ENCODE measurements around the gene RBX1.
A peak's percentile ranks its signal among the peaks of the same experiment; 100 is the strongest.

The RBX1 gene

DNA sequence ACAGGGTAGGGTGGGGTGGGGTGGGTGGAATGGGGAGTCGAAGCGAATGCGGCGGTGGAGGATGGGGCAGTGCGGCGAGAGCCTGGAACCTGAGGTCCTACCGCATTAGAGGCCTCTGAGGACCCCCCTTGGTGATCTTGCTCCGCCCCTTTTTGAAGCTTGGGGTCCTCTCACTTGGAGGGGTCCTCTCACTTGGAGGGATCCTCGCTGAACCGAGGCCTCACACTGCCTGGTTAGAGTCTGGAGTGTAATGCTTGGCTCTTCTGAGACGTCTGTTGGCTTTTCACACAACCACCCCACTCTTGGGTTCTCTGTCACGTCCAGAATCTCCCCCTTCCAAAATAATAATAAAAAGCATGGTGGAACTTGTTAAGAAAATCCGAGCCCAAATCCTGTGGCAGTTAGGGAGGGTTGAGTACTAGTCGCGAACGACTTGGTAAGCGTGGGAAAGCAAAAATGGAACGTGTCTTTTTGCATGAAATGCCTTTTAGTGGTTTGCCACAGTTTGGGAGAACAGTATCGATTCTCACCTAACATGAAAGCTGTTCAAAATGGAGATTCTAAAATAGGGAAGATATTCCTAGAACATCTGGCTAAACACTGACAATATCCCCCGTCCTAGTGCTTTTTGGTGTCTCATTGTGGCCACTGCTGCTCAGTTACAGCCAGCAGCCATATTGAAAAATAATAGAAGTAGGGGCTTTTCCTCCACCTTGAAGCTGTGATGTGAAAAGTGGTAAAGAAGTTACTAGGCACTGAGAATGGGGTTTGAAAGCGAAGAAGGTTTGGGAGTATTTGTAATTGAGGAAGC, 822 bp downstream of the RBX1 start:
- peaks cover 11% of the 10 kb centered on the region for H3K36me3 ChIP-seq (ENCODE audit: insufficient read depth, low read length)
- H3K27ac ChIP-seq (ENCODE audit: low read depth, low read length) = peak overlapping the region; percentile 90
- H3K27me3 ChIP-seq (ENCODE audit: control insufficient read depth in 1 of 2, insufficient read depth in 2 of 2, low read length in 2 of 2) = no peaks in the 10 kb centered on the region
- H3K9me3 ChIP-seq (ENCODE audit: low read length) = no peaks in the 10 kb centered on the region
- H3K4me1 ChIP-seq (ENCODE audit: insufficient read depth, low read length) = peaks cover 16% of the 10 kb centered on the region
- peak overlapping the region; percentile 91 for H3K9ac ChIP-seq (ENCODE audit: low read length)
- peak overlapping the region; percentile 67 to 81 for H3K4me3 ChIP-seq (ENCODE audit: low read depth in 1 of 2, low read length in 2 of 2)

- Histone ChIP-seq H3K4me3 (ENCODE audit: low read depth in 1 of 2, low read length in 2 of 2) (no peak overlapping the region), H3K4me1 (ENCODE audit: insufficient read depth, low read length) (peaks cover 16% of the 10 kb centered on the region), H3K9ac (ENCODE audit: low read length) (no peak overlapping the region), H3K27me3 (ENCODE audit: control insufficient read depth in 1 of 2, insufficient read depth in 2 of 2, low read length in 2 of 2) (no peaks in the 10 kb centered on the region), H3K27ac (ENCODE audit: low read depth, low read length) (no peak overlapping the region), H3K36me3 (ENCODE audit: insufficient read depth, low read length) (peaks cover 11% of the 10 kb centered on the region), H3K9me3 (ENCODE audit: low read length) (no peaks in the 10 kb centered on the region)
Measured at GRCh38 chr22:40953471-40953870, 2.3 kb downstream of the RBX1 start.

- peaks cover 11% of the 10 kb centered on the region for H3K36me3 ChIP-seq (ENCODE audit: insufficient read depth, low read length)
- no peak overlapping the region for H3K9ac ChIP-seq (ENCODE audit: low read length)
- H3K4me1 ChIP-seq (ENCODE audit: insufficient read depth, low read length) = peaks cover 16% of the 10 kb centered on the region
- H3K9me3 ChIP-seq (ENCODE audit: low read length) = no peaks in the 10 kb centered on the region
- no peak overlapping the region for H3K27ac ChIP-seq (ENCODE audit: low read depth, low read length)
- no peaks in the 10 kb centered on the region for H3K27me3 ChIP-seq (ENCODE audit: control insufficient read depth in 1 of 2, insufficient read depth in 2 of 2, low read length in 2 of 2)
- no peak overlapping the region for H3K4me3 ChIP-seq (ENCODE audit: low read depth in 1 of 2, low read length in 2 of 2)
Measured at GRCh38 chr22:40954113-40954512, 2.9 kb downstream of the RBX1 start.

DNA sequence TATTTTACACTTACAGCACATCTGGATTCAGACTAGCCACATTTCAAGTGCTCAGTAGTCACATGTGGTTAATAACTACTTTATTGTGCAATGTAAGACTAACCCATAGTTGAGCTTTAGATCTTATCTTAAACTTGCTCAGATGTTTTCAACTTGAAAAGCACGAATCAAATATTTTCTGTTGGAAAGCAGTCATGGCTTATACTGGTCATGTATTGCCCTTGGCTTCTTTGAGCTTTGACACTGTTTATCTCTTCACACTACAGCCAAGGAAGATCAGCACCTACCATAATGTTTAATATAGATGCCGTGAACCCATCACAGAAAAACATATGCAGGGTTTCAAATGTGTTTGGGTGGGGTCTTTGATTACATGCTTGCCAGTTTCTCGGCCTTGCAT, 4.4 kb downstream of the RBX1 start:
- Histone ChIP-seq H3K36me3 (ENCODE audit: insufficient read depth, low read length) (peaks cover 11% of the 10 kb centered on the region), H3K4me1 (ENCODE audit: insufficient read depth, low read length) (peaks cover 16% of the 10 kb centered on the region)

GRCh38 chr22:40957601-40958000, 6.4 kb downstream of the RBX1 start:
- Histone ChIP-seq H3K27ac (ENCODE audit: low read depth, low read length) (no peak overlapping the region), H3K4me1 (ENCODE audit: insufficient read depth, low read length) (peaks cover 12% of the 10 kb centered on the region), H3K9ac (ENCODE audit: low read length) (no peak overlapping the region), H3K4me3 (ENCODE audit: low read depth in 1 of 2, low read length in 2 of 2) (no peak overlapping the region), H3K9me3 (ENCODE audit: low read length) (no peaks in the 10 kb centered on the region), H3K36me3 (ENCODE audit: insufficient read depth, low read length) (peaks cover 15% of the 10 kb centered on the region), H3K27me3 (ENCODE audit: control insufficient read depth in 1 of 2, insufficient read depth in 2 of 2, low read length in 2 of 2) (no peaks in the 10 kb centered on the region)

More for the DNA sequence above, 4.4 kb downstream of the RBX1 start:
- H3K9me3 ChIP-seq (ENCODE audit: low read length) = no peaks in the 10 kb centered on the region
- H3K4me3 ChIP-seq (ENCODE audit: low read depth in 1 of 2, low read length in 2 of 2) = no peak overlapping the region
- H3K27me3 ChIP-seq (ENCODE audit: control insufficient read depth in 1 of 2, insufficient read depth in 2 of 2, low read length in 2 of 2) = no peaks in the 10 kb centered on the region
- no peak overlapping the region for H3K27ac ChIP-seq (ENCODE audit: low read depth, low read length)
- H3K9ac ChIP-seq (ENCODE audit: low read length) = no peak overlapping the region

GRCh38 chr22:40958299-40958698, 7.1 kb downstream of the RBX1 start:
- Histone ChIP-seq H3K27ac (ENCODE audit: low read depth, low read length) (no peak overlapping the region), H3K36me3 (ENCODE audit: insufficient read depth, low read length) (peaks cover 15% of the 10 kb centered on the region), H3K4me1 (ENCODE audit: insufficient read depth, low read length) (peaks cover 5% of the 10 kb centered on the region), H3K4me3 (ENCODE audit: low read depth in 1 of 2, low read length in 2 of 2) (no peak overlapping the region), H3K27me3 (ENCODE audit: control insufficient read depth in 1 of 2, insufficient read depth in 2 of 2, low read length in 2 of 2) (no peaks in the 10 kb centered on the region), H3K9ac (ENCODE audit: low read length) (no peak overlapping the region), H3K9me3 (ENCODE audit: low read length) (no peaks in the 10 kb centered on the region)

DNA sequence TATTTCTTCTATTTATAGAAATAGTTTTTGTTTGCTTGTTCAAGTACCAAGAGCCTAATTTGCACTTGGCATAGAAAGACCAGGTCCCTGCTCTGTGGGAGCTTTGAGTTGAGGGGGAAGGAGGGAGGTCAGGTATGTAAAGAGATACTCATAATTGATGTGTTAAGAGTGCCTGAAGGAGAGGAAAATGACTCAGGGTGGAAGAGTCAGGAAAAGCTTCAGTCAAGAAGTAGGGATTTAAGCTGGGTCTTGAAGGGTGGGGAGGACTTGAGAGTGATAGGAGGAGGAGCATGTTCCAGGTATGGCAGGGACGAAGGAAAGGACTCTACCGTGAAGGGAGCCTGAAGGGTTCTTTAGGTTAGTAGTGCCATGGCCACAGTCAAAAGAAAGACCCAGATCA, 9.0 kb downstream of the RBX1 start:
- Histone ChIP-seq H3K4me1 (ENCODE audit: insufficient read depth, low read length) (no peaks in the 10 kb centered on the region), H3K4me3 (ENCODE audit: low read depth in 1 of 2, low read length in 2 of 2) (no peak overlapping the region), H3K9me3 (ENCODE audit: low read length) (no peaks in the 10 kb centered on the region), H3K9ac (ENCODE audit: low read length) (no peak overlapping the region), H3K36me3 (ENCODE audit: insufficient read depth, low read length) (peaks cover 20% of the 10 kb centered on the region), H3K27me3 (ENCODE audit: control insufficient read depth in 1 of 2, insufficient read depth in 2 of 2, low read length in 2 of 2) (no peaks in the 10 kb centered on the region), H3K27ac (ENCODE audit: low read depth, low read length) (no peak overlapping the region)

DNA sequence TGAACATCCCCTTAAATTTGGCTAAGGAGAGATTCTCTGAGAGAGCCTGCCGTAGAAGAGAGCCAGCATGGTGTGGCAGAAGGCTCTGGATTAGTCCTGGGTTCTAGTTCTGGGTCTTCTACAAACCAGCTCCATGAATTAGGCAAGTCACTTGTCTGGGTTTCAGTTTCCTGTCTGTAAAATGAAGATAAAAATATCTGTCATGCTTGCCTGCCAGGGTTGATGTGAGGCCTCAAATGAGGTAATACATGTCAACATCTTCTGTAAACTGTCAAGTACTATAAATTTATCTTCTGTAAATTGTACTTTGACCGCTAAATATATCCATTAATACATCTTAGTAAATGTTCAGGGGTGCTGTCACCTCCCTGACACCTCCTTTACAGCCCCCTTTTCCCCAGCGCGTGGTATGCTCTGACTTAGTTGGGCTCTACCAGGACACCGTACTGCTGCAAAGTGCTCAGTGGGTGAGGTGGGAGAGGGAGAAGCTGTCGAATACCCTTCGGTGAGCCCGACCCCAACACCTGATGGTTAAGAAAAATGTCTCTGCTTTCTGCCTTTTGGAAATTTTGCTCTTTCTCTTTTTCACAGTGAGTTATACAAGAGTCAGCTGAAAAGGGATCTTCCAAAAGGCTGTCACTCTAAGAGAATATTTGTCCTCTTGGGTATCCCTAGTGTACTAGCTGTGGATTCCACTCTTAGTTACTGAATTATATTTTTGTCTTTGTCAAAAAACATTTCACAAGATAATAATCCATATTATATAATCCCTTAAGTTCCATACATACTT, 15.0 kb downstream of the RBX1 start:
- no peak overlapping the region for H3K4me3 ChIP-seq (ENCODE audit: low read depth in 1 of 2, low read length in 2 of 2)
- H3K27me3 ChIP-seq (ENCODE audit: control insufficient read depth in 1 of 2, insufficient read depth in 2 of 2, low read length in 2 of 2) = no peaks in the 10 kb centered on the region
- H3K4me1 ChIP-seq (ENCODE audit: insufficient read depth, low read length) = no peaks in the 10 kb centered on the region
- no peak overlapping the region for H3K27ac ChIP-seq (ENCODE audit: low read depth, low read length)
- H3K36me3 ChIP-seq (ENCODE audit: insufficient read depth, low read length) = peaks cover 59% of the 10 kb centered on the region
- H3K9ac ChIP-seq (ENCODE audit: low read length) = no peak overlapping the region
- no peaks in the 10 kb centered on the region for H3K9me3 ChIP-seq (ENCODE audit: low read length)

GRCh38 chr22:40966726-40967085, 15.5 kb downstream of the RBX1 start:
- Histone ChIP-seq H3K9ac (ENCODE audit: low read length) (no peak overlapping the region), H3K36me3 (ENCODE audit: insufficient read depth, low read length) (peaks cover 61% of the 10 kb centered on the region), H3K27me3 (ENCODE audit: control insufficient read depth in 1 of 2, insufficient read depth in 2 of 2, low read length in 2 of 2) (no peaks in the 10 kb centered on the region), H3K27ac (ENCODE audit: low read depth, low read length) (no peak overlapping the region), H3K4me1 (ENCODE audit: insufficient read depth, low read length) (no peaks in the 10 kb centered on the region), H3K9me3 (ENCODE audit: low read length) (no peaks in the 10 kb centered on the region), H3K4me3 (ENCODE audit: low read depth in 1 of 2, low read length in 2 of 2) (no peak overlapping the region)

DNA sequence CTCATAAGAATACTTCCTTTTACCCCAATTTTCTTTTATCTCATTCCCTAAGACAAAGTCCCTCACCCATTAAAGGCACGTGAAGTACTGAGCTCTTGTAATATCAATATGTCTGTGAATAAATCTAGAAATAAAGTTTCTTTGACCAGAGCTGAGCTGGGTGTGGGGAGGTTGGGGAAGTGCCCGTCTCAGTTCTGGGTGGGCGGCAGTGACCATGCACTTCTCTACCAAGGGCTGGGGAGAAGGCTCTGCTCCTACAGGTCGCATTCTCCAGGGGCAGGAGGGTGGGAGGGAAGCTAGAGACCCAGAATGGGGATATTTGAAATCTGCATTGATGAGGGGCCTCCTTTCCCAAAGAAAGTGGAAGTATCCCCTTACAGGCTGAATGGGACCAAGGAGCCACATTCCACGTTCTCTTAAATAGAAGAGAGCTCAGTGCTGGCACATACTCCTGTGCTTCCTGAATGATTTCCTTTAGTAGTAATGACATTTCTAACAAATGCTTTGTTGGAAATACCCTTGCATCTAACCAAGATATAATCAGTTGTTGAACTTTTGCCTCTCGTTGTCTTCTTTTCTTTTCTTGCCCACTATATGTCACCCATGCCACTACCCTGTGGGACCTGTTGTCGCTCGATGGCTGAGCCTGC, 16.1 kb downstream of the RBX1 start:
- Histone ChIP-seq H3K4me1 (ENCODE audit: insufficient read depth, low read length) (no peaks in the 10 kb centered on the region), H3K27me3 (ENCODE audit: control insufficient read depth in 1 of 2, insufficient read depth in 2 of 2, low read length in 2 of 2) (no peaks in the 10 kb centered on the region), H3K9ac (ENCODE audit: low read length) (no peak overlapping the region), H3K4me3 (ENCODE audit: low read depth in 1 of 2, low read length in 2 of 2) (no peak overlapping the region), H3K36me3 (ENCODE audit: insufficient read depth, low read length) (peaks cover 62% of the 10 kb centered on the region), H3K9me3 (ENCODE audit: low read length) (no peaks in the 10 kb centered on the region), H3K27ac (ENCODE audit: low read depth, low read length) (no peak overlapping the region)

DNA sequence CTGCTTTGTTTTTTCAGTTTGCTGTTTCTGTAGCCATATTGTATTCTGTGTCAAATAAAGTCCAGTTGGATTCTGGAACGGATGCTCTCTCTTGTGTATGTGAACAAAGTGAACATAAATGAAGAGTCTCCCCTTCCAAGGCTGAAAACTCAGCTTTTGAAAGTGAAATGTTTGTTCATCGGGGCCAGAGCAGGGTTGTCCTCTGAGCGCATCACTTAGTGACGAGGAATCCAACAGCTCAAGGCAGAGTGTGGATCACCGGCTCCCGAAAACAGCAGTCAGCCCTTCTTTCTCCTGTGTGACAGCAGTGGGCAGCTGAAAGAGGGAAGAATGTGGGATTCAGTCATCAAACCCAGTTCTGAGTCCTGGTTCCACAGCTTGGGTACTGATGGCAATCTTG, 21.4 kb downstream of the RBX1 start:
- H3K9me3 ChIP-seq (ENCODE audit: low read length) = no peaks in the 10 kb centered on the region
- H3K9ac ChIP-seq (ENCODE audit: low read length) = no peak overlapping the region
- H3K27me3 ChIP-seq (ENCODE audit: control insufficient read depth in 1 of 2, insufficient read depth in 2 of 2, low read length in 2 of 2) = no peaks in the 10 kb centered on the region
- H3K4me1 ChIP-seq (ENCODE audit: insufficient read depth, low read length) = no peaks in the 10 kb centered on the region
- no peak overlapping the region for H3K4me3 ChIP-seq (ENCODE audit: low read depth in 1 of 2, low read length in 2 of 2)
- H3K27ac ChIP-seq (ENCODE audit: low read depth, low read length) = no peak overlapping the region
- peaks cover 43% of the 10 kb centered on the region for H3K36me3 ChIP-seq (ENCODE audit: insufficient read depth, low read length)

Data from muscle layer of colon (tissue), 2 donors.